ENCODE measurements around the gene RPS25.
"Not testable (repeated sequence)": the region's sequence is repeated elsewhere in the genome, so short reads cannot be mapped to it uniquely, and the experiment has no call there.

RPS25 gene

GRCh38 chr11:119038884-119039283 lies 20.7 kb upstream of the RPS25 start:
- DNase-seq = no peak

GRCh38 chr11:119034813-119035212 lies 16.7 kb upstream of the RPS25 start:
- DNase-seq = no peak

- not testable (repeated sequence) for DNase-seq
Measured at GRCh38 chr11:119033421-119033820, 15.3 kb upstream of the RPS25 start.

- no peak for DNase-seq
Measured at GRCh38 chr11:119031912-119032280, 13.8 kb upstream of the RPS25 start.

- peak; percentile 97 to 100 for DNase-seq
Measured at GRCh38 chr11:119030329-119031047, 12.3 kb upstream of the RPS25 start, which contains the start of gene SLC37A4. SLC37A4 (minus strand) TSS chr11:119030877.

- DNase-seq = no peak
Measured at GRCh38 chr11:119030029-119030328, 11.8 kb upstream of the RPS25 start.

GRCh38 chr11:119029340-119030028 lies 11.3 kb upstream of the RPS25 start:
- DNase-seq = no peak

GRCh38 chr11:119029069-119029339 lies 10.9 kb upstream of the RPS25 start:
- DNase-seq = no peak

- DNase-seq = no peak
Measured at GRCh38 chr11:119028346-119029068, 10.4 kb upstream of the RPS25 start.

- no peak for DNase-seq
Measured at GRCh38 chr11:119027561-119028345, 9.6 kb upstream of the RPS25 start.

- DNase-seq = no peak
Measured at GRCh38 chr11:119026970-119027369, 8.8 kb upstream of the RPS25 start.

GRCh38 chr11:119025978-119026766 lies 8.0 kb upstream of the RPS25 start:
- no peak for DNase-seq

- no peak for DNase-seq
Measured at GRCh38 chr11:119025541-119025940, 7.4 kb upstream of the RPS25 start.

GRCh38 chr11:119025099-119025473 lies 6.9 kb upstream of the RPS25 start:
- DNase-seq = no peak

GRCh38 chr11:119024430-119025098 lies 6.4 kb upstream of the RPS25 start:
- DNase-seq = no peak

- no peak for DNase-seq
Measured at GRCh38 chr11:119023741-119024140, 5.6 kb upstream of the RPS25 start.

- DNase-seq = no peak
Measured at GRCh38 chr11:119021631-119022030, 3.5 kb upstream of the RPS25 start.

GRCh38 chr11:119019996-119020395 lies 1.9 kb upstream of the RPS25 start:
- no peak for DNase-seq

- not testable (repeated sequence) for DNase-seq
Measured at GRCh38 chr11:119017377-119017776, 766 bp downstream of the RPS25 start.

GRCh38 chr11:119016216-119017009 lies 1.7 kb downstream of the RPS25 start:
- no peak for DNase-seq

- DNase-seq = no peak
Measured at GRCh38 chr11:119015054-119015611, 3.0 kb downstream of the RPS25 start.

Measured in stimulated activated CD4-positive, alpha-beta T cell treated with anti-CD3 and anti-CD28 coated beads, Interleukin-2, amount 100 ng/mL, for 48 hours (primary cell).